GM21447 (cell line): ENCODE data around the gene MYO9A.
"Not testable (repeated sequence)": the region's sequence is repeated elsewhere in the genome, so short reads cannot be mapped to it uniquely, and the experiment has no call there.

Experiments
- ATAC-seq: cut with Tn5 transposase; IDR thresholded peaks from one replicate; pipeline ENCODE4 v1.9.1; 2021; ENCODE audit not compliant: unreplicated experiment

Gene MYO9A

DNA sequence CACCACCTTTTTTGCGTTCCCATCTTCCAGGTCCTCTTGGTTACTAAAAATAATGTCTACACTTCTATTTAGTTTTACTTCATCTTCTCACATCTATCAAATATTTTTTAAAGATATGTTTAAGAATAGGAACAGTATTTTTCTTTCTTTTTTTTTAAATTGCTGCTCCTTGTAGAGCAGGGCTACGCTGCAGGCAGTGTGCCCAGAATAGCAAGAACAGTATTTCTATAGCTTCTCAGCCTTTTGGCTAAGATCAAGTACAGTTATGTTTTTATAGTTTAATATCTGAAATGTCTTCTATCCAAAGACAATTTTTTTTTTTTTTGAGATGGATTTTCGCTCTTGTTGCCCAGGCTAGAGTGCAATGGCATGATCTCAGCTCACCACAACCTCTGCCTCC, 73.0 kb downstream of the MYO9A start:
- no peak for ATAC-seq

- ATAC-seq, result no peak
Measured at GRCh38 chr15:72042865-72043264, 75.1 kb downstream of the MYO9A start.

- ATAC-seq, result no peak
Measured at GRCh38 chr15:72042054-72042453, 75.9 kb downstream of the MYO9A start.

- no peak for ATAC-seq
Measured at GRCh38 chr15:72037321-72037720, 80.6 kb downstream of the MYO9A start.

DNA sequence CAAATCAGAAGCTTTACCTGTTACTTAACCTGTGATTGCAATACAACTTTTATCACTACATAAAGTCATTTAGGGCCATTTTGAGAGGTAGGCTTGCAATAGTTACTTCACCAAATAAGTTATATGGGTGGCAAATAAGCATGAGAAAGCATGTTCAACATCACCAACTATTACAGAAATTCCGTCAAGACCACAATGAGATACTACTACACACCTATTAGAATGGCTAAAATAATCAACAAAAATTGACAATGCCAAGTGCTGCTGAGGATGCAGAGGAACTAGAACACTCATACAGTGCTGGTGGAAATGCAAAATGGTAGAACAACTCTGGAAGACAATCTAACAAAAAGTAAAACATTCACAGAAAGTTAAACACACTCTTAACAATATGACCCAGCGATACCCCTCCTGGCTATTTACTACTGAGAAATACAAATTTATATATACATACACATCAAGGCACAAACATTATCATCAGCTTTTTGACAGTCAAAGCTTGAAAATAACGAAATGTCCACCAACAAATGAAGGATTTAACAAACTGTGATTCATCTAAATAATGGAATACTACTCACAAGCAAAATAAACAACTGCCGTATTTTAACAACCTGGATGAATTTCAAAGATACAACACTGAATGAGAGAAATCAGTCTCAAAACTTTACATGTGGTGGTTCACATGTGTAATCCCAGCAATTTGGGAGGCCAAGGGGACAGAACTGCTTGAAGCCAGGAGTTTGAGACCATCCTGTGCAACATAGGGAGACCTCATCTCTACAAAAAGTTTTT, 82.9 kb downstream of the MYO9A start:
- ATAC-seq, result no peak

GRCh38 chr15:72034351-72034750, 83.6 kb downstream of the MYO9A start:
- ATAC-seq, result no peak

- no peak for ATAC-seq
Measured at GRCh38 chr15:72033711-72034110, 84.2 kb downstream of the MYO9A start.

GRCh38 chr15:72033285-72033684, 84.7 kb downstream of the MYO9A start:
- no peak for ATAC-seq

DNA sequence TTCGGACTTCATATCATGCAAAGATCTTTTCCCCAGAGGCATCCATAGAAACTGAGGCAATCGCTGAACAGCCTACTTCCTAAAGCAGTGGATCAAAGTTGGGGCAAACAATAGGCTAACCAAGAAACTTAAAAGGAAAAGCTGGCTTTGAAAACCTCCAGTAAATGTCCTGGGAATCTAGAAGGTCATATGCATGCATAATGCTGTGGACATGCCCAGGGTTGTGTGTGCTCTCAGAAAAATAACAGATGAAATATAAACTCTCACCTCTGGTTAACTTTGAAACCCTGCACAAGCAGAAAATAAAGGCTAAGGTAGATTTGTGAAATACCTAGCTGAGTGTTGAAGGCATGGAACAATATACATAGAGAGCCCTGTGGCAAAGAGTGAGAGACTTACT, 96.3 kb downstream of the MYO9A start:
- ATAC-seq, result no peak

DNA sequence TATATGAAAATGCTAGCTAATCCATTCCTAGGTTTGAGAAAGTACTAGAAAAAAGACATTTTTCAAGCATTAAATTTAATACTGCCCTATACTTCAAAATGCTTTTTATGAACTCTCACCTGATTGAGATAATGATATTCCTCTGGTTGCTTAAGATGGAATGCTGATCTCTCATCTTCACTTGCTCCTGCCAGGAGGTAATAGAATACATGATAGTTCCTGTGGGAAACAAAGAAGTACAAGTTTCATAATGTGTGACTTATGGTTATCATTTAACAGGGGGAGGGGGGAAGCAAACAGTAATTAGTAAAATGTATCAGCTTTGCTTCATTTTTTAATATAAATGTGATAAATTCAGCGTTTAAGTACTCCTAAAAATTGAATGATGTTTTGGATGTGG, 97.2 kb downstream of the MYO9A start:
- no peak for ATAC-seq

DNA sequence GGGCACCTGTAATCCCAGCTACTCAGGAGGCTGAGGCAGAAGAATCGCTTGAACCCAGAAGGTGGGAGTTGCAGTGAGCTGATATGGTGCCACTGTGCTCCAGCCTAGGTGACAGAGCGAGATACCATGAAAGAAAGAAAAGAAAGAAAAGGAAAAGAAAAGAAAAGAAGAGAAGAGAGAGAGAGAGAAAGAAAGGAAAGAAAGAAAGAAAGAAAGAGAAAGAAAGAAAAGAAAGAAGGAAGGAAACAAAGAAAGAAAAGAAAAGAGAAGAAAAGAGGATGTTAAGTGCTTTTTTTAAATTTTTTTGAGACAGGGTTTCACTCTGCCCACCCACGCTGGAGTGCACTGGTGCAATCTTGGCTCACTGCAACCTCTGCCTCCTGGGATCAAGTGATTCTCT, 103.4 kb downstream of the MYO9A start:
- ATAC-seq, result not testable (repeated sequence)

DNA sequence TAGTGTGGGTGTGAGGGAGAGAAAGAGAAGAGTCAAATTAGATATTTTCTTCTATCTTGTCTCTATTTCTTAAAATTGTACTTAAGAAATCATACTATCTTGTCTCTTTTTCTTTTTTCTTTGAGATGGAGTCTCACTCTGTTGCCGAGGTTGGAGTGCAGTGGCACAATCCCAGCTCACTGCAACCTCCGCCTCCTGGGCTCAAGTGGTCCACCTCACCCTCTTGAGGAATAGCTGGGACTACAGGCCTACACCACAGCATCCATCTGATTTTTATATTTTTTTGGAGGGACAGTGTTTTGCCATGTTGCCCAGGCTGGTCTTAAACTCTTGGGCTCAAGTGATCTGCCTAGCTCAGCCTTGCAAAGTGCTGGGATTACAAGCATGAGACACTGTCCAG, 104.2 kb downstream of the MYO9A start:
- ATAC-seq, result no peak

GRCh38 chr15:72011302-72011942, 106.5 kb downstream of the MYO9A start:
- no peak for ATAC-seq

DNA sequence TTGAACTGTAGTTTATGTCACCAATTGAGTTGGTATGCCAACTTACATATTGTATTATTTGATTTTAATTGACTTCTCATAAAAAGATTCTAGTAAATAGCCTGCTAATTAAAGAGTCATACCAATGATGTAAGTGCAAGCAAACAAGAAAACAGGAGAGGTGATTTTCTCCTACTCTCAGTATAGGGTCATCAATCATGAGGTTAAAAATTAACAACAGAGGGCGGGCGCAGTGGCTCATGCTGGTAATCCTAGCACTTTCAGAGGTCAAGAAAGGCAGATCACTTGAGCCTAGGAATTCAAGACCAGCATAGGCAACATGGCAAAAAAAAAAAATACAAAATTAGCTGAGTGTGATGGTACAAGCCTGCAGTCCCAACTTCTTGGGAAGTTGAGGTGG, 108.7 kb downstream of the MYO9A start:
- no peak for ATAC-seq

DNA sequence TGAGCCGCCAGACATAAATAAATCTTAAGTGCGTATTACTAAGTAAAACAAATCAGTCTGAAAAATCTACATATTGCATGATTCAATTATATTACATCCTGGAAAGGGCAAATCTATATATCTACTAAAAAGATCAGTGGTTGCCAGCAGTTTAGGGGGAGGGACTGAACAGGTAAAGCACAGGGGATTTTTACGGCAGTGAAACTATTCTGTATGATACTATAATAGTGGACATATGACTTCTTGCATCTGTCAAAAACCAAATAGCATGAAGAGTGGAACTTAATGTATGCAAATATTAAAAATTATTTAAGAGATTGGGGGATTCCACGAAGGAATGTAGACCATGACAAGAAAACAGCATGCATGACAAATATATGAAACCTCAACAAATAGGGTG, 111.6 kb downstream of the MYO9A start:
- no peak for ATAC-seq

DNA sequence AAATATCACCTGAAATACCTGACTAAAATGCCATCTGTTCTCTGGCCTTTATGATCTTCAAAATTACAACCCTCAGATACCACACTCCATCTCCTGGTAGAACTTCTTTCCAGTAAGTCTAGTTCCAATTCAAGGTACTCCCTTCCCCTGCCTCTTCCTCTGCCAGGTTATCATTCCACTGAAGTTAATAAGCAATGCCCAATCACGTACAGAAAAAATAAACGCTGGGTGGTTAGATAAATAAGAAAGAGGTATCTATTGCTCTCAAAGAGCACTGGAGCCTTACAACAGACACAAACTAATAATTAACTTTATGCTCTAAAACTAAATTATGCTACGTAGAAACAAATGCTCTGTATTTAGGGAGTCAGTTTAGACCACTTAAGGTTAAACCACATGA, 112.5 kb downstream of the MYO9A start:
- ATAC-seq, result no peak

GRCh38 chr15:71999807-72000206, 118.1 kb downstream of the MYO9A start:
- no peak for ATAC-seq

DNA sequence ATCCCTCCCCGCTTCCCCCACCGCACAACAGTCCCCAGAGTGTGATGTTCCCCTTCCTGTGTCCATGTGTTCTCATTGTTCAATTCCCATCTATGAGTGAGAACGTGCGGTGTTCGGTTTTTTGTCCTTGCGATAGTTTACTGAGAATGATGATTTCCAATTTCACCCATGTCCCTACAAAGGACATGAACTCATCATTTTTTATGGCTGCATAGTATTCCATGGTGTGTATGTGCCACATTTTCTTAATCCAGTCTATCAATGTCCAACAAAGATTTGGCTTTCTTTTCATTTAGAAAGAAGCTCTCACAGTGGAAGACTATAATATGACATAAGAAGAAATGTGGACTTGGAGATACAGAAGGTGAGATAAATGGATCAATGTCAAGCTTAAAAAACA, 119.2 kb downstream of the MYO9A start:
- ATAC-seq, result not testable (repeated sequence)

GRCh38 chr15:71997691-71998090, 120.3 kb downstream of the MYO9A start:
- no peak for ATAC-seq

- ATAC-seq, result no peak
Measured at GRCh38 chr15:71975816-71976150, 142.2 kb downstream of the MYO9A start.

DNA sequence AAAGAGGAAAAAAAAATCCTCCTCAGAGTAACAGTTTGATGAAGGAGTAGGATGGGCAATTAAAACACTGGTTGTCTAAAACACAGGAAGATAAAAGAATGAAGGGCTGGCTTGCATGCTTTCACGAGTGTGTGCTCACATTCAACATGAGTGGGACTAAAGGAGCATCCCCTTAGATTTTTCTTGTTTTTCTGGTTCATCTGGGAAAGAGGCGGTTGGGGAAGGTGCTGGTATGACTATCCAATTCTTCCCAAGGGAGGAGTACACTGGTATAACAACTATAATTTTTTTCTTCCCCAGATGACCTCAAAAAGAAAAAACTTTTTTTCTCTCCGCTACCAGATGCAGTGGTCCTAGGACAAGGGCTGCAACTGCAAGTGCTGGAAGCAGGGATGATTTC, 143.7 kb downstream of the MYO9A start:
- ATAC-seq, result no peak

DNA sequence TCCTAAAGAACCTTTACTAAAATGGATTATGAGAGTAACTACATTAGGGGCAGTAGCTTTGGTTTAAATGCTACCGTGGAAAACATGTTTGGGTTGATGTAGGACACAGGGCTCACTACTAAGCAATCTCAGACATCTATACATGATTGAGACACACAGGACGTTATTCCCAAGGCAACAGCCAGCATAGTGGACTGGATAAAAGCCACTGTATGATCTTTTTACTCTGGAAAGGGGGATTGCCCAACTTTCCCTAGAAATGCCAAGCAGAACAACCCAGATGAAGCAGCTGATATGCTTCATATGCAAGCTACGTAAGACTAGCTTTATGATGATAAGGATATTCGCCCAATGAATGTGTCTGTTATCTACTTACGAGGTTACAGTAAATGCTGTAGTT, 144.6 kb downstream of the MYO9A start:
- no peak for ATAC-seq

- ATAC-seq, result no peak
Measured at GRCh38 chr15:71971905-71972304, 146.0 kb downstream of the MYO9A start.
